ENCODE measurements around the gene FAM8A1.

The FAM8A1 gene

GRCh38 chr6:17653198-17653882, 53.2 kb downstream of the FAM8A1 start:
- H3K27me3 ChIP-seq (replicated peaks; ENCODE audit: control insufficient read depth, insufficient read depth, low read length, poor library complexity, severe bottlenecking), result no peaks in the 10 kb centered on the region
- no peaks in the 10 kb centered on the region for H3K4me1 ChIP-seq (ENCODE audit: control insufficient read depth, insufficient read depth, low read length, poor library complexity, severe bottlenecking)
- peaks cover 32% of the 10 kb centered on the region for H3K36me3 ChIP-seq (ENCODE audit: control insufficient read depth, insufficient read depth, low read length)
- H3K4me3 ChIP-seq (ENCODE audit: insufficient read depth, low read depth, low read length, poor library complexity, severe bottlenecking), result no peak overlapping the region
- DNase-seq, result no peak
- H3K27ac ChIP-seq (ENCODE audit: insufficient read depth, low read length, poor library complexity, severe bottlenecking), result no peak overlapping the region
- no peaks in the 10 kb centered on the region for H3K9me3 ChIP-seq (ENCODE audit: control insufficient read depth, low read length)

- Histone ChIP-seq H3K4me3 (ENCODE audit: insufficient read depth, low read depth, low read length, poor library complexity, severe bottlenecking) (no peak overlapping the region), H3K4me1 (ENCODE audit: control insufficient read depth, insufficient read depth, low read length, poor library complexity, severe bottlenecking) (no peaks in the 10 kb centered on the region), H3K9me3 (ENCODE audit: control insufficient read depth, low read length) (no peaks in the 10 kb centered on the region), H3K27me3 (replicated peaks; ENCODE audit: control insufficient read depth, insufficient read depth, low read length, poor library complexity, severe bottlenecking) (no peaks in the 10 kb centered on the region), H3K27ac (ENCODE audit: insufficient read depth, low read length, poor library complexity, severe bottlenecking) (no peak overlapping the region), H3K36me3 (ENCODE audit: control insufficient read depth, insufficient read depth, low read length) (peaks cover 41% of the 10 kb centered on the region)
- no peak for DNase-seq
These were observed 56.0 kb downstream of the FAM8A1 start for GRCh38 chr6:17656092-17656491.

- H3K27ac ChIP-seq (ENCODE audit: insufficient read depth, low read length, poor library complexity, severe bottlenecking), result no peak overlapping the region
- peaks cover 47% of the 10 kb centered on the region for H3K36me3 ChIP-seq (ENCODE audit: control insufficient read depth, insufficient read depth, low read length)
- no peaks in the 10 kb centered on the region for H3K9me3 ChIP-seq (ENCODE audit: control insufficient read depth, low read length)
- H3K4me3 ChIP-seq (ENCODE audit: insufficient read depth, low read depth, low read length, poor library complexity, severe bottlenecking), result no peak overlapping the region
- no peaks in the 10 kb centered on the region for H3K27me3 ChIP-seq (replicated peaks; ENCODE audit: control insufficient read depth, insufficient read depth, low read length, poor library complexity, severe bottlenecking)
- no peak for DNase-seq
- H3K4me1 ChIP-seq (ENCODE audit: control insufficient read depth, insufficient read depth, low read length, poor library complexity, severe bottlenecking), result no peaks in the 10 kb centered on the region
These were observed 56.5 kb downstream of the FAM8A1 start for GRCh38 chr6:17656644-17657043.
